Pons (tissue), 1 donor: ENCODE measurements around the gene FAF1.

Source experiments
- DNase-seq: peaks from one replicate; pipeline ENCODE4 v3.0.0-alpha.2; 2016; ENCODE audit warnings: low spot score

Gene FAF1

DNA sequence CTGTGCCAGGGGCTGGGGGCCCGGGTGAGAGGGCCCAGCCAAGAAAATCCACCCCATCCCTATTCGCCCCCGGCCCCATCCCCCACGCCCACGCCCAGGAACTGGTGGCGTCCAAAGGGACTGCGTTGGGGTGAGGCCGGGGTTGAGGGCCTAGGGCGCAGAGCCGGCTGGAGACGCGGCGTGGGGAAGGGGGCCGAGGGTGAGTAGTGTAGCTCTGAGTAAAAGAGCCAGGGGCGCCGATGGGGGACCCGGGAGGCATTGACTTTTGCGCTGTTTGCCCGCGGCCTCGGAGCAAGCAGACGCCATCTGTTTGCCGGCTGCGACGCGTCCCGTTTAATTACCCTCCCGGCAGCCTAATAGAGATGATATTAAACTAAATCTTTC lies 533.4 kb downstream of the FAF1 start:
- no peak for DNase-seq

DNA sequence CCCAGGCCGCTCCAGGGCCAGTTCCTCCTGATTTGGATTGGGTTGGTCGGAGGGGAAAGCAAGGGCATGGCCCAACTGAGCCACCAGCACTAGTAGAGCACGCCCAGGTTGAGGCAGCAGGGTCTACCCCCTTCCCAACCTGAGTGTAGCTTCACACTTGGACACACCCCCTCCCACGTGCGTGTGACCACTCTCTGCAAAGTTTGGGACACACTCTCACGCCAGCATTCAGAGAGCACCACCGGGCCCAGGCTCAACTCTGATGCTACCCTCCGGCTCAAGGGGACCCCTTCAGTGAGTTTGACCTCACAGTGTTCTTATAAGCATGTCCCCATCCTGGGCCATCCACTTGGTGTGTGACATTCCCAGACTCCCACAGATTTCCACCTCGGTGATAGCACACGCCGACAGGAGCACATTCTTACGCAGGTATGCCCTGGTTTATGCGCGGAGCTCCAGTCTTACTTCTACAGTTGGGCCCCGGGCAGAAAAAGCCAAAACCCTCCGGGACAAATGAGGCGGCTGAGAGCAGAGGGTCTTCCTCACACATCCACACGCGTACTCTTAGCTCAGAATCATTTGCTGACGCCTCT lies 533.9 kb downstream of the FAF1 start:
- no peak for DNase-seq

DNA sequence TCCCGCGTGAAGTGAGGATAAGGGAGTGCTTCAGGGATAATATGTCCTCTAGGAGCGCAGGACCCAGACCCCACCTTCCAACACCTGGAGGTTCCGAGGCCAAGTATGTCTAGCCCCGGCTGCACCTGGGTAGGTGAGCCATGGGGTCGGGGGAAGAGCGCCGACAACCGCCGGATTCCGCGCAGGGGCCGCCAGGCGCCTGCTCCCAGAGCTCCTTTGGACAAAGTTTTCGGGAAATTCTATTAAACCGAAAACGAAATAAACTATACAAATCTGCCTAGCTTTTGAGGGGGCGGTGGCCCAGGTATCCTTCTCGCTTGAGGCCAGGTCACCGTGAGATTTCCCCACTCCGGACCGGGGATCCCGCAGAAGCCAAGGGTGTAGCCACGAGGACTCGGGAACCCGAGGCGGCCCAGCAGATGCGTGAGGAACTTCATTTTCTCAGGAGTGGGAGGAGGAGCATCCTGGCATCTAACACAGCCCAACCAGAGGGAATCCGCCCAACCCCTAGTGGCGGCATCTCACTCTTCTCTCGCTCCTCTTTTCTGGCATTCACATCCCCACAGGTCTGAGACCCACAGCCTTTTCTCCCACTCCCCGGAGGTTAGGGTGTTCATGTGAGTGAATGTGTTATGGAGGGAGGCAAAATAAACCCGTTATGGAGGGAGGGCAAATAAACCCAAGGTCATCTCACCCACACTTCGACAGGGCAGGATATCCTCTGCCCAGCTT lies 534.5 kb downstream of the FAF1 start:
- DNase-seq: no peak

DNA sequence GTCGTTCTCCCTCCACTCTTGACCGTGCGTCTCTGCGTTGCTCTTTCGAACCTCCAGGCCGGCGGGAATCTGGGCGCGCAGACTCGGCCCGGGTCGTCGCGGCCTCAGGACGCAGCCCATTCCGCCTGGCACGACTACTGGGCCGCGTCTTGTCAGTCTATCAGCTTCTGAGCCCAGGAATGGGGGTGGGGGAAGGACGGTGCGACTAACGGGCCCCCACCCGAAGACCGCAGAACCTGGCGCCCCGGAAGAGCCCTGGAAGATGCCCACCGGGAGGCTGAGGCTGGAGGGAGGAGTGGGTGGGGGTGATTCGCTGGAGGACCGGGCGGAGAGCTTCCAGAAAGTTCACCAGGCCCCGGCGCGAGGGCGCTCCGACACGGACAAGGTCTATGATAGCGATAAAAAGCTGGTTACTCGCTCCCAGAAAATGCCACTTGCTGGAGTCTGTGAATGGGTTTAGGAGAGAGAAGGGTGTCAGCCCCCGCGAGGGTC lies 535.1 kb downstream of the FAF1 start:
- DNase-seq: no peak

DNA sequence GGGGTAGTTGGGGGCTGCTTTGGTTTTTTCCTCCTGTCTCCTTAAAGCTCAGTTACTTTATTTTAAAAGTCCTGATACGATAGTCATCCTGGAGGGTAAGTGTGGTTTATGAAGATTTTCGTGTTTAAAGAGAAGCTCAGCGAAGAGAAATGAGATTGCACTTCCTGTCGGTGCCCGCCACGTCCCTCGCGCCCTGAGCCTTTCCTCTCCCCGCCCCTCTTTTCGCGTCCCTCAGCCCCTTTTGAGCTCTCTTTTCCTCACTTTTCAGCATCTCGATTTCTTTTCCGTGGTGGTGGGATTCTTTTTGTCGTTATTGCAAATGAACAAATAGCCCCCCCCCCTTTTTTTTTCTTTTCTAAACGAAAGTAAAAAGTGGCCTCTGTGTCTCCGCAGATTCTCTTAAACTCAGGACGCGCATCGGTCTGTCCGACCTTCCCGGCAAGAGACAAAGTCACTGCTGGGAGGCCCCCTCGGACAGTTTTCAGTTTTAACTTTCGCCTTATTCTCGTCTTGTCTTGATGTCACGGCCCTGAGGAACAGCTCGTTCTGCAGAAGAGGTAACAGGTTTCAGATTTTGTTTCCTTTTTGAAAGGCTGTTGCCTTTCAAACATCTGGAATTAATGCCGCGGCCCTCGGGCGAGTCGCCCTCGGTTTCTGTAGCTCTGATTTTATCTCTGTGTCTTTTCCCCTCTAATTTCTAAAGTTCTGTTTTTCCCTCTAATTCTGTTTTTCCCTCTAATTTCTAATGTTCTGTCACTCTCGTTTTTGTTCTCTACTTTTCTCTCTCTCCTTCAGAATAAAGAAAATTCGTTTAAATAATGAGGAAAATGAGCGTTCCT lies 535.8 kb downstream of the FAF1 start:
- no peak for DNase-seq

DNA sequence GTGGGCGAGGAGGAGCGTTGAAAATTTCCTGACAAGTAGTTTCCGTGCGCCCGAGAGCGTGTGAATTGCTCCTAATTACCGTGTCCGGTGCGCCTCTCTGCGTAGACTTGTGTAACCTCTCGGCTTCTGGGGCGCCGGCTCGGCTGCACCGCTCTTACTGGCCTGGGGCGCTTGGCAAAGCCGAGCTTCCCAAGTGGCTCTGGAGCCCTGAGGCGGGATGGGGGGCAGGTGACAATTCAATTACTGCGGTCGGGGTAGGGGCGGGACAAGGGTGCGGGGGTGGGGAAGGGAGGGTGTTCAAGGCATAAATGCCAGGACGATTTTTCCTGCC lies 536.4 kb downstream of the FAF1 start:
- DNase-seq: no peak

DNA sequence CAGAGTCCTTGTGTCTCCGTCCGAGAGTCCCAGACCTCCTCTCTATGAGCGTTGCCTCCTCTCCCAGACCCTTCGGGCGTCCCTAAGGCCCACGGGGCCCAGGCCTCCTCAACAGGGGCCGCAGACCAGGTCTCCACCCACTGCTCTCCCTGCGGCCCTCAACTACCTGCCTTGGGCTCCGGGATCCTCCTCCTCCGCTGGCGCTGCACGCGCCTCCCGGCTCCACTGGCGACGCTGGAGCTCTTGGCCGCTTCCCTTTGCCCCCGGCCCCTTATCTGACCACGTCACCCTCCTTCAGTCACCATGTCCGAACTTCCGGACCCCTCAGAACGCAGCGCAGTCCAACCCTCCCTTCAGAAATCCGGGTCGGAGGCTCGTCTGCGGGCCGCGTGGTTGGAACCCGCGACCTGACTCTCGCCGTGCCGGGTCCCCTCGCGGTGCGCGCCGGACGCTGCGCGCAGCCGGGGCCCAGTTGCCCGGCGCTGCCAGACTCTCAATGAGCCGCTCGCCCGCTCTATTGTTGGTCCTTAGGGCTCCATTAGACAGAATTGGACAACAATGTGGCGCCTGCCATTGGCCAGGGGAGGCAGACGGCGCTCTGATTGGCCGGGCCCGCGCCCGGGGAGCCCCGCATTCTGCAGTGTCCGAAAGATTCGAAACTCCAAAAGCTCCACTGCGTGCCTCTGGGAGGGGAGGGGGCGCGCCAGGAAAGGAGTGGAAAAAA lies 537.0 kb downstream of the FAF1 start, which contains the start of gene DMRTA2:
Gene DMRTA2, minus strand, starts transcription at position 498 of the 724 bp plus-strand sequence. CDS start 1,907 bp downstream, outside the sequence.
- peak; percentile 35 for DNase-seq

DNA sequence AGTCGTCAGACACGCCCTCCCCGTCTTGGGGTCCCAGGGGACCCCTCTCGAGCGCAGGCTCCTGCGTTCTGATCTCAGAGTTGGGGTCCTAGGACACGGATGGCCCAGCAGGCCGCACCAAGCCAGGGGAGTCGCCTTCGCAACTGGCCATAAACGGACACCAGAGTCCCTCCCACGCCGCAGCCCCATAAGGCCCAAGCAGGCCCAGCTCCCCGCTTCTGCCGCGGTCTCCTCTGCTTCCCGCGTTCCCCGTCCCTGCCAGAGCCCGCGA lies 537.5 kb downstream of the FAF1 start:
- no peak for DNase-seq

DNA sequence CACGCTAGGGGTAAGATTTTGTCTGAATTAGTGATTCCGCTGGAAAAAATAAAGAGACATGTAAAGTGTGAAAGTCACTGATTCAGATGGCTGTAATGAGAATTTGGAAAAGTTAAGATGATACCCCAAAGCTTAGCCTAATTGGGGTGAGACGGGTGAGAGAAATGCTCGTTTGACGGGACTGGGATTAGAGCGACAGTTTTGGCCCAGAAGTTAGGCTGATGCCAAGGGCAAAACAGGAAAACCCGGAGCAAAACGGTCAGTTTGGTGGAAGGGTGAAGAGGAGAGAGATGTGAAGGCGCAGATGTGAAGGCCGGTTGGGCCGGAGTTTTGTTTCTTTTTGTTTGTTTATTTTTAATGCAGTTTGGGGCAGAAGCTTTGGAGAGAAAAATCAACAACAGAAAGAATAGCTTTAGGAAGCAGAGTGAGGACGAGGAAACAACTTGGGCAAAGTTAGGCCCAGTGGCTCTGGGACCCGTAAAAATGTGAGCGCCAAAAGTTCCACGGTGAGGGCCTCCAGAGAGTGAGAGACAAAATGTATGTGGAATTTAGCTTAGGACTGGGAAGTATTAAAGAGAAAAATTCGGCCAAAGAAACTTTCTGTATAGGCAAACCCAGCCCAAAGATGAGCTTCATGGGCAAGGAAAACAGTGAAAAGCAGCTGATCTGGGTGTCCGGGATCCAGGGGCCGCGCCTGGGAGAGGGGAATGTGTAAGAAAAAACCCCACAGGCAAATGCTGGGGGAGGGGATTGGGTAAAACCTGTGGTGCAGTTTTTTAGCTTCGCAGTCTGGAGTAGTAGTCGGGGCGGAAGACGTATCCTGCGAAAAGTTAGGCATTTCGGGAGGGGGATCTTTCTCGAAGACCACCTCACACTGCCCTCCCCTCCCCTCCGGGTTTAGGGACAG lies 538.0 kb downstream of the FAF1 start:
- DNase-seq: no peak

DNA sequence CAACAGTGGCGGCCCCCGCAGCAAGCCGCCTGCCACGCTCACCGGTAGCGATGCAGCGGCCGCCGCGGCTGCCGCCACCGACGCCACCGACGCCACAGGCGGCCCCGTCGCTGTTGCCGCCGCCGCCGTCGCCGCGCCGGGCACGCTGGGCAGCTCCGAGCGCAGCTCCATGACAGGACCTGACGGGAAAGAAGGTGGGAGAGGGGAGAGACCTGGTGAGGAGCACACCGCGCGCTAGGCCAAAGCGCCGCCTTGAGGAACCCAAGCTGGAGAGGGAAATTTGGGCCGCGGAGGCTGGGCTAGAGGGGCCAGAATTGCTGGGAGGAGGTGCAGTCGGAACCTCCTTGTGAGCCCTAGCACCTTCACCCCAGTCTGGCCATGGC lies 538.7 kb downstream of the FAF1 start:
- no peak for DNase-seq

DNA sequence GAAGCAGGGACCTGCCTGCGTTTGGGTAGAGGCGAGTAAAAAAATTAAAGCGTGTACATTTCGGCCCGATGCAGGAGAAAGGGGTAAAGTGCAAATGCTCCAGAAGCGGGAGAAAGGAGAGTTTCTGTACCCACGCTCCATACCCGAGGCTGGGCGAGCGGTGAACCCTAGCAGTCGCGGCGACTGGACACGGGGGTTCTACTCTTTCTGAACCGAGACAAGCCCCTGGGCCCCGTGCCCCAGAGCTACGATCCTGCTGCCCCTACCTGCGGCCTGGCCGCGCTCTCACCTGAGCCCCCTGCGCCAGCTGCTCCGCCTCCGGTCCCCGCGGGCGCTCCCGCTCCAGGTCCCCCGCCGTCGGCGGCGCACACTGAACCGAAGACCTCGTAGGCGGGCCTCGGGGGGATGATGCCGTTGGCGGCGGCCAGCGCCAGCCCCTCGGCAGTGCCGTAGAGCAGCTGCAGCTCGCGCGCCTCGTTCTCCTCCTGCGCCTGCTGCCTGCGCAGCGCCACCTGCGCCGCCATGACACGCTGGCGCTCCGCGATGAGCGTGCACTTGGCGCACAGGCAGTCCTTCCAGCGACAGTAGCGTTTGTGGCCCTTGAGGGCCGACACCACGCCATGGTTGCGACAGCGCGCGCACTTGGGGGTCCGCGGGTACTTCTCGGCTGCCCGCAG lies 539.2 kb downstream of the FAF1 start:
- no peak for DNase-seq

DNA sequence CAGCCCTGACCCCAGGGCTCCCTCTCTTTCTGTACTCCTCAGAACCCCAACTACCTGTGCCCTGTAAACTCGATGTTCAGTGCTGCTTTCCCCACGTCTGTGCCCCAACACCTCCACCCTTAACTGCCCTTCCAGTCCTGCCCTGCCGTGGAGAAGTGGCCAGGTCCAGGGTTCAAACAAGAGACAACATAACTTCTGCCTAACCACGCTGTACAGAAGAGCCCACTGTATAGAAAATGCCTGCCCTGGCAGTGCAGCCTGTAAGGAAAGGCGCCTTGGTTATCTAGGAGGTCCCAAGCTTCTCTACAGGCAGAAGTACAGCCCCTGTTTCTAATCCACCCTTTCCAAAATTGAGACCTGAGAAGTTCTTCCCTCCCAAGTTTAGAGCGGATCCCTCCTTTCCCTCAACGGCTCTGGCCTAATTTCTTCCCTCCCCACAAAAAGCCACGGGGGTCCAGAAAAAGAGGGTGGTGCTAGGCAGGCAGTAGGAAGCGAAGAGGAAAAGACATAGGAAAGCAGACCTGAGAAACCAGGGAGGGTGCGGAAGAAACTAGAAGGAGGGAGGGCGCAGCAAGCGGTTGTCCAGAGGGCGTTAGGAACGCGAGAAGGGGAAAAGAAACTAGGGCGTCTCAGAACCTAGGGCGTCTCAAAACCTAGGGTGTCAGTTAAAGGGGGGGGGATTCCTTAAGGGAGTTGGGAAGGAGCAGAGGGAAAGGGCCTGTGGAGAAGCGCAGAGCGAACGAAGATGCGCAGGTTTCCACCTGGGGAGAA lies 540.0 kb downstream of the FAF1 start:
- DNase-seq: no peak

DNA sequence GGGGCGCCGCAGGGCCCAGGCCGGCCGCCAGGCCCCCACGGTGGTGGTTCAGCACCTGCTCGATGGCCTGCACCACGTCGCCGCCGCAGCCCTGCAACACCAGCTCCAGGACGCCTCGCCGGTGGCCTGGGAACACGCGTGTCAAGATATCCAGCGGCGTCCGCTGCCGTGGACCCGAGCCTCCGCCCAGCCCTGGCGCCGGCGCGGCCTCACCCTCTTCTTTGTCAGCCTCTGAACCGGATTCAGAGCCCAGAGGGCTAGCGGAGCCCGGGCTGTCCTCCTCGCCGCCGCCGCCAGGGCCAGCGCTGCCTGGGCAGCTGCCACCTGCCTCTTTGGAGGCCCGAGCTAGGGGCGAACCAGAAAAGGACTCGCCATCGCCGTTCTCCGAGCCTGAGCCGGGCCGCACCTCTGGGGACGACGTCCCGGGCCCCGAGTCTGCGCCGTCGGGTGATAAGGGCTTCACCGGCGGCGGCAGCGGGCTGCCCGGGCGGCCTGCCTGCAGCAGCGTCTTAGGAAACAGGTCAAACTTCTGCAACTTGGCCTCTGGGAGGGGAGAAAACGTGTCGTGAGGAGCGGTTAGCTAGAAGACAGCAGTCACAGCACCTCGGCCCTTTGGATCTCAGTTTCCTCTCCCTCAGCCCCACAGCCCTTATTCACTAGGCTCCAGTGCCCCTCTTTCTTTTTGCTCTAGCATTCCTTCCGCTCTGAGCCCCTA lies 540.7 kb downstream of the FAF1 start:
- DNase-seq: no peak

DNA sequence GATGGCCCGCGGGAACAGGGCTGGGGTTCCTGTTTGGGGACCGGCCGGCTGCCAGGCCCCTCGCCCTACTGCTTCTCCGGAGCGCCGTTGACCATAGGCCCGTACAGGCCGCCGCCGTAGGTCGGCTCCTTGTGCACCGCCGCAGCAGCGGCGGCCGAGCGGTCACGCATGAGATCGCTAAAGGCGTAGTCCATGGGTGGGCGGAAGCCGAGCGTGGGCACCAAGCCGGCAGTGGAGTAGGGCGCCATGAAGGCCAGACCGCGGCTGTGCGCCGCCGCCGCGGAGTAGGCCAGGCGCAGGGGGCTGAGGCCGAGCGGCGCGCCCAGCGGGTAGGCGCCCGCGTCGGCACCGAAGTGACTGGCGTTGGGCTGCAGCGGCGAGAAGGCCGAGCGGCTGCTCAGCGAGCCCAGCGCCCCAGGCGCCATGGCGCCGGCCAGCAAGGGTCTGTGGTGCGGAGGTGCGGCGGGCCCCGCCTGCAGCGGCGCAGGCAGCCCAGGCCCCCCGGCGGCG lies 541.4 kb downstream of the FAF1 start:
- DNase-seq: no peak

DNA sequence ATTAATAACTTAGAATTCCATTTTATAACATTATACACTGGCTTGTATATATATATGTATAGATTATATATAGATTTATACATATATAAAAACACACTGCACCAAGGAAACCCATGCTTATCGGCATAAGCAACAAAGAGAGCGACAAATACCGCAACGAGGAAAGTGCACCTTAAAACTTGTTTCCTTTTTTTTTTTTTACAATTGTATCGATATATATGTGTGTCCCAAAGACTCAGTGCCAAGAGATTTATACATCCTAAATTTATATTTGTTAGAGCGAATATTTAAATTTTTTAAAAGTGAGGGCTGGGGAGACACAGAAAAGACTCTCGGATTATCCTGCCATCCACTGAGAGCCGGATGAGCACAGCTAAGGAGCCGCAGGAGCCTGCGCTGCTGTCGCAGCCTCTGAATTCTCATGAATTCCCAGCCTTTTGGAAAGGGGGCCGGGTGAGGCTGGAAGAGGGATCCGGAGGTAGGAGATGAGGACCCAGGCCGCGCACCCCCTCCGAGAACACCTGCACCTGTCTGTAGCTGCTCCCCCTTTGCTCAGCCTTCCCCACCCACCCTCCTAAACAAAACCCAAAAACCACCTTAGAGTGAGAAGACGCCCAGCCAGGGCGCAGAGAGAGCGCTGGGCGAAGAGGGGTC lies 542.0 kb downstream of the FAF1 start:
- DNase-seq: no peak

DNA sequence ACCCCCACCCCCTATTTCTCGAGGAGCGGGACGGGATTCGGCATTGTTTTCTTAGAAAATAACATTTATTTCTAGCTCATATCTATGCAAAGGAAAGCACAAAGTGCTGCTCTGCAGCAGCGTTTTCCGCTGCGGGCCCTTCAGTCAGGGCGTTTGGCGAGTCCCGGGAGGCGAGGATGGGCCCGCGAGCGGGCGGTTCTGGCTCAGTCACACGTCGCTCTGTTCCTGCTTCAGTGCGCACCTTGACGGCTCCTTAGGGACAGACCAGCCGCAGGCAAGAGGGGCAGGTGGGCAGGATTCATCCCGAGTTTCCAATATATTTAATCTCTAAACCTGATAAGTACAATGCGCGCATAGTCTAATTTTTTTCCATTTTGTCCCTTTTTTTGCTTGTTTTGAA lies 542.6 kb downstream of the FAF1 start:
- no peak for DNase-seq

DNA sequence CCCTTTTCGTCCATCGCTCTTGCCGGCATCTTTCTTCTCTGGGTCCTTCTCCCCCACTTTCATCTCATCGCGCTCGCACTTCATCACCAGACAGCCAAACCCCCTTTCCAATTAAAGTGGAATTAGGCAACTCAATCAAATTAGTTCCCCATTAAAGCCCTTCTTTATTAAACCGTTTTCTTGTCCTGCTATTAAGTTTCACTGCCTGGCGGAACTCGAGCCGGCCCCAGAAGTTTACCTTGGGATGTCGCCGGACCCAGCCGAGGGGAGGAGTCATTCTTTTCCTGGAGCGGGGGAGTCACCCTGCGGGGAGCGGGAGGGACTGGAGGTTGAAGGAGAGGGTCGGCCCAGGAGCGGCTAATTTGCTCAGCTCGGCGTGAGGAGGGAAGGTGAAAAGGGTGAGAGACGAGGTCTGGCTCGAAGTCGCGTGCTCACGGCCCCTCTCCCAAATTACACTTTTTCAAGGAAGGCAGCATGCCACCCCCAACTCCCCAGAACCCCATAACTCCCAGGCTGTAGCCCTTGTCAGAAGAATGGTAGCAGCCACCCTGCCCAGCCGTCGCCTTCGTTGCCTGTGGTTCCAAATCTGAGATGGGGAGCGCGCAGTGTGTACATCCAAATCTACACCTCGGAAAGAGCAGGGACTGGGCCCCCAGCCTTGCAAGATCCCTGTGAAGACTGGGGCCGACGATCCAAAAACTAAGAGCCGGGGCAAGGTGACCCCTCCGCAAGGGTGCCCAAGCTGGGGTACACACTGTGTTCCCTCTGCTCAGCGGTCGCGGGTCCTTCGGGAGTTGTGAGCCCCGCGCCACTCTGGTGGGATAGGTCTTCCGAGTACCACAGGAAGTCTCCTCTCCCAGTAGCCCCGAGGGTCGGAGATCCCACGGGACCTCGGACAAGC lies 543.3 kb downstream of the FAF1 start:
- no peak for DNase-seq

DNA sequence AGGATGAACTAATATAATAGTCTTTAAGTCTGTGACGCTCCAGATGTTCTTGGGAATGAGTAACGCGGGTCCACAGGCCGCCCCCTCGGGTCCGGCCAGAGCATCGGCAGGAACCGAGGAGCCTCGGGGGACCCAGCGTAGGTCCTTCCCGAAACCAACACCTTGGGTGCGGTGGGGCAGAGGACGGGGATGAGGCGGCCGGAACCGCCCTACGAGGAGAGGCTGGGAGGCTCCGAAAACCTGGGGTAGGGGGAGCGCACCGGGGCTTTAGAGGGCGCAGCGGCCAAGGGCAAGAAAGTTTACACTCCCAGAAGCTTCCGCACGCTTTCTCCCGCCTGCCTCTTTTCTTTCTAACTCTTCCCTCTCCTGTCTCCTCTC lies 543.9 kb downstream of the FAF1 start:
- DNase-seq: no peak
